Adrenal gland (tissue), 12 donors: ENCODE measurements around the gene ZCCHC7. TPM values are rescaled to one million over a fixed set of nuclear protein-coding genes. Genes with fewer than 3 reads are reported as not detected.
"Not testable (repeated sequence)": the region's sequence is repeated elsewhere in the genome, so short reads cannot be mapped to it uniquely, and the experiment has no call there.

Source experiments
- DNase-seq, 7 donors: peaks; one replicate each; pipeline ENCODE4 v3.0.0-alpha.2; 2019 to 2020
- H3K27ac ChIP-seq, 5 donors: fragments of 200-600 bp; sonication (generic) in 4 of 5; 1 replicate in 3 of 5; 2 replicates in 2 of 5; pipeline versions ENCODE4 v1.5.1 to v1.8.0; 2016 to 2020; ENCODE audit warnings: mild to moderate bottlenecking in 1 of 5
- H3K27me3 ChIP-seq: fragments of 200-600 bp; 2 replicates; pipeline ENCODE4 v1.8.0; 2021
- H3K36me3 ChIP-seq, 2 donors: fragments of 200-600 bp; replicated peaks in 1 of 2; 1 replicate in 1 of 2; 2 replicates in 1 of 2; pipeline versions ENCODE4 v1.5.1 to v1.8.0; 2018 to 2022
- H3K4me1 ChIP-seq, 2 donors: fragments of 200-600 bp; replicated peaks in 1 of 2; 1 replicate in 1 of 2; 2 replicates in 1 of 2; pipeline versions ENCODE4 v1.5.1 to v1.8.0; 2018 to 2021
- H3K4me3 ChIP-seq, 4 donors: fragments of 200-600 bp; sonication (generic) in 3 of 4; one replicate each; pipeline ENCODE4 v1.5.1; 2016 to 2018
- H3K9me3 ChIP-seq, 3 donors: fragments of 200-600 bp; sonication (generic) in 1 of 3; replicated peaks in 1 of 3; 1 replicate in 2 of 3; 2 replicates in 1 of 3; pipeline versions ENCODE4 v1.5.1 to v1.8.0; 2016 to 2021
- CTCF ChIP-seq, 6 experiments: fragments of 450-650 bp in 4 of 6; fragments of 200-600 bp in 2 of 6; sonication (generic) in 1 of 6; IDR thresholded peaks; 1 replicate in 5 of 6; 2 replicates in 1 of 6; pipeline versions ENCODE4 v1.5.1 to v1.8.0; 2016 to 2021; ENCODE audit warnings: antibody characterized with exemption in 6 of 6, mild to moderate bottlenecking in 2 of 6, moderate library complexity in 1 of 6
- POLR2A ChIP-seq, 2 donors: fragments of 450-650 bp; IDR thresholded peaks; one replicate each; pipeline ENCODE4 v1.6.1; 2017; ENCODE audit warnings: antibody characterized with exemption in 2 of 2, mild to moderate bottlenecking in 2 of 2, moderate library complexity in 1 of 2
- WGBS, 4 donors: extraction: QIAGEN DNeasy Blood & Tissue Kit in 2 of 4; methylation state at CpG; one replicate each; pipeline versions ENCODE4 v1.1.5 to v1.1.7; 2013 to 2017; 5-methylcytosine and 5-hydroxymethylcytosine counted together
- intact Hi-C, 2 donors: fragments of 100-400 bp; cut with DNase I; formaldehyde crosslinking; loops; one replicate each; pipeline versions ENCODE4 v1.14.1 to v1.15.0; 2022 to 2023
- polyA plus RNA-seq, 3 donors: library from polyadenylated mRNA; stranded (reverse); fragments of 200-250 nt in 2 of 3; fragments of 350-450 nt in 1 of 3; fragmentation: Illumina TruSeq in 1 of 3; extraction: RNeasy Lipid Tissue Mini Kit (QIAGEN cat#74804) in 1 of 3; gene quantifications; one replicate each; pipeline ENCODE4 v1.2.3, GENCODE V29; 2013 to 2014
- total RNA-seq, 9 donors: library from RNA; depleted of rRNA in 4 of 9; stranded (reverse); fragments of >200 nt in 4 of 9; fragments of 120-200 nt in 1 of 9; fragmentation: NEBNext Ultra II Directional in 1 of 9; extraction: Animal tissue kit (Norgen Biotek cat#: 25700) in 1 of 9; gene quantifications; one replicate each; pipeline versions ENCODE4 v1.1.0 to v1.2.4, GENCODE V29; 2013 to 2023
- donor health status: healthy with polysubstance abuse.
- donor health status: Bipolar disorder and iron deficiency.
- donor health status: DM: yes; HTN: yes; CAD: no.
- donor health status: DM: no; HTN: no; CAD: no.
- donor health status: DM: no; HTN: no; CAD: no.
- donor health status: DM: yes; HTN: yes; CAD: no.

ZCCHC7 gene
- total and polyA plus RNA-seq, 12 donors = 6.0 to 21.3 (median 18.8) TPM

DNA sequence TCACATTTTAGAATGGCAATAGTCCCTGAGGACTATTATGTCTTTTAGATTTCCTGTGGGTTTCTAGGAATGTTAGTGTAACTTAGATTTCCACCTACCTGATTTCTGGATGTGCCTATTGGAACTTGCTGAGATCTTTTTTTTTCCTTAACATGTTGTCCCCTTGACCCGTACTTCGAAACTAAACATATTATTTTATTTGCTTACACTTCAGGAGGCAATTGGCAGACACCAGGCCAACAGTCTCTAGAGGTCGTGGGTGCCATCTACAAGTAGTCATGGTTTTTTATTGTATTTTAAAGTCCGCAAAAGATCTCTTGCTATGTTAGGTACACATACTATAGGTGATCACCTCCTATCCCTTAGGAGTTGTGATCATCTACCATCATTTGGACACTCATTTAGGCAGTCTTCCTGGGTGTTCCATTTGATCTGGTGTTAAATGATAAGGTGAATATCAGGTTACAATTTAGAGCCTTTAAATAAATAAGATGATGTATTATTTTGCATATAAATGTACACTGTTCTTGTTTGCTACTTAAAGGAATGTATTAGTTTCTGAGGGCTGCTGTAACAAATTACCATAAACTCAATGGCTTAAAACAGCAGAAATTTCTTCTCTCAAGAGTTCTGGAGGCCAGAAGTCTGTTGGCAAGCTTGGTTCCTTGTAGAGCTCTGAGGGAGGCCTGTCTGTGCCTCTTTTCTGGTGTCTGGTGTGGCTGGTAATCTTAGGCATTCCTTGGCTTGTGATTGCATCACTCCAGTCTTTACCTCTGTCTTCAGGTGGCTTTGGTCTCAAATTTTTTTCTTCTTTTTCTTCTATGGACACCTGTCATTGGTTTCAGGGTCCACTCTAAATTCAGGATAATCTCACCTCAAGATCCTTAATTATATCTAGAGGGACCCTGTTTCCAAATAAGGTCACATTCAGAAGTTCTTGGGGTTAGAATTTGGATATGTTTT, 64.8 kb downstream of the ZCCHC7 start:
- TF ChIP-seq CTCF (IDR thresholded peaks at IDR 0.05) (no peak), POLR2A (IDR thresholded peaks at IDR 0.05) (no peak)
- Histone ChIP-seq H3K4me1 (no peaks in the 10 kb centered on the region), H3K4me3 (no peak overlapping the region), H3K27me3 (no peaks in the 10 kb centered on the region), H3K9me3 (no peaks in the 10 kb centered on the region), H3K36me3 (no peaks in the 10 kb centered on the region), H3K27ac (no peak overlapping the region)
- 96 to 99% (median 98%) methylated on average over 4 of the region's 4 CpGs for WGBS, 4 donors
- no peak for DNase-seq
- intact Hi-C loops = no loop called here

GRCh38 chr9:37187292-37187691, 66.9 kb downstream of the ZCCHC7 start:
- intact Hi-C loops = no loop called here
- DNase-seq = no peak
- Histone ChIP-seq H3K4me1 (no peaks in the 10 kb centered on the region), H3K27ac (no peak overlapping the region), H3K36me3 (no peaks in the 10 kb centered on the region), H3K27me3 (no peaks in the 10 kb centered on the region), H3K9me3 (no peaks in the 10 kb centered on the region), H3K4me3 (no peak overlapping the region)
- 82 to 96% (median 93%) methylated on average over 6 of the region's 6 CpGs for WGBS, 4 donors
- TF ChIP-seq CTCF (IDR thresholded peaks at IDR 0.05) (no peak), POLR2A (IDR thresholded peaks at IDR 0.05) (no peak)

DNA sequence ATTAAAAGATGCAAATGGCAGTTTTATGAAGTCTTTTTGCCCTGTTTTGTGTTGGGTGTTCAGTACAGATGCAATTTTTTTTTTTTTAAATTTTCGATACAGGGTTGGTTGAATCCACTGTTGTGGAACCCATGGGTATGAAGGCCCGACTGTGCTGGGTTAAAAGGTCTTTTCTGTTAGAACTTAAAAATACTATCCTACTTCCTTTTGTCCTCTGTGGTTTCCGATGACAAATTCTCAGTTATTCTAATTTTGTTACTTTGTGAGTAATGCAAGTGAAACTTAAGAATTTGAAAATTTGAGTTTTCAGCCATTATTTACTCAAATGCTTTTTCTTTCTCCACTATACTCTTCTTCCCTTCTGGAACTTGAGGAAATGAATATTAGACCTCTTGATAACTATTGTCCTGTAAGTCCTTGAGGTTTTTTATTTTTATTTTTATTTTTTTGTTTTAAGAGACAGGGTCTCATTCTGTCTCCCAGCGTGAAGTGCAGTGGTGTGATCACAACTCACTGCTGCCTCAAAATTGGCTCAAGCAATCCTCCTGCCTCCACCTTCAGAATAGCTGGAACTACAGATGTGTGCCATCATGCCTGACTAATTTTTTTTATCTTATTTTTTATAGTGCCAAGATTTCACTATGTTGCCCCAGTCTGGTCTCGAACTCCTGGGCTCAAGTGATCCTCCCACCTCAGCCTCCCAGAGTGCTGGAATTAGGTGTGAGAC, 67.5 kb downstream of the ZCCHC7 start:
- 84 to 92% (median 87%) methylated on average over 5 of the region's 5 CpGs for WGBS, 4 donors
- TF ChIP-seq POLR2A (IDR thresholded peaks at IDR 0.05) (no peak), CTCF (IDR thresholded peaks at IDR 0.05) (no peak)
- no peaks in the 10 kb centered on the region for H3K4me1 ChIP-seq
- intact Hi-C loops = no loop called here
- no peaks in the 10 kb centered on the region for H3K36me3 ChIP-seq
- no peak overlapping the region for H3K4me3 ChIP-seq
- H3K9me3 ChIP-seq = no peaks in the 10 kb centered on the region
- no peak overlapping the region for H3K27ac ChIP-seq
- H3K27me3 ChIP-seq = no peaks in the 10 kb centered on the region
- no peak for DNase-seq

DNA sequence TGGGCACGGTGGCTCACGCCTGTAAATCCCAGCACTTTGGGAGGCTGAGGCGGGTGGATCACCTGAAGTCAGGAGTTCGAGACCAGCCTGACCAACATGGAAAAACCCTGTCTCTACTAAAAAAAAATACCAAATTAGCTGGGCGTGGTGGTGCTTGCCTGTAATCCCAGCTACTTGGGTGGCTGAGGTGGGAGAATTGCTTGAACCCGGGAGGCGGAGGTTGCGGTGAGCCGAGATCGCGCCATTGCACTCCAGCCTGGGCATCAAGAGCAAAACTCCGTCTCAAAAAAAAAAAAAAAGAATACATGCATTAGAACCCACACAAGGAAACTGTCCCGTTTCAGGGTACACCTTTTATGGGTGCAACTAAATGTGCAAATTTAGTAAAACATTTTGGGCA, 70.4 kb downstream of the ZCCHC7 start:
- WGBS, 4 donors = 95 to 99% (median 97%) methylated on average over 13 of the region's 13 CpGs
- H3K27me3 ChIP-seq, DNase-seq, H3K4me3 ChIP-seq, H3K9me3 ChIP-seq, H3K27ac ChIP-seq, intact Hi-C loops, H3K36me3 ChIP-seq, H3K4me1 ChIP-seq: not testable (repeated sequence)
